ENCODE data around the gene SNAI1. TPM values are rescaled to one million over a fixed set of nuclear protein-coding genes. Genes with fewer than 3 reads are reported as not detected.
"Not testable (repeated sequence)": the region's sequence is repeated elsewhere in the genome, so short reads cannot be mapped to it uniquely, and the experiment has no call there.

SNAI1 gene
- polyA plus RNA-seq, 1 donor (not counting 4 experiments of a cell fraction or from before 2014, with no cell fraction given), result not detected

DNA sequence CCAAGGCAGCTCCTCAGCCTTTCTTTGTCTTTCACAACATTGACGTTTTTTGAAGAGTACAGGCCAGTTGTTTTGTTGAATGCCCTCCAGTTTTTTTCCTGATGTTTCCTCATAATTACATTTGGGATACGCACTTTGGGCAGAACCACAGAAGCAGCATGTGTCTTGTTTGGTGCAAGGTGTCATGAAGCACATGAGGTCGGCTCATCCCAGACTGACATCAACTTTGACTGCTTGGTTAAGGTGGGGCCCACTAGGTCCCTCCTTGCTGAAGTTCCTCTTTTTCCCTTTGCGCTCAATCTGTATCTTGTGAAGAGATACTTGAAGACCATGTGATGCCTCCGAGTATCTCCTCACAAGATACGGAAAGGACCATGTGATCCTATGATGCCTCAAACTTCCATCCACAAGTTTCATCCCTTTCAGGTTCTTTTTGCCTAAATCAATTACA, 10.5 kb downstream of the SNAI1 start:
- Histone ChIP-seq H2AFZ (ENCODE audit: control insufficient read depth, low read length) (no peak overlapping the region), H3K4me2 (ENCODE audit: control insufficient read depth, extremely low read depth, insufficient read depth, low read depth, low read length) (no peak overlapping the region), H3K4me3 (ENCODE audit: control insufficient read depth in 2 of 3, extremely low read depth in 1 of 3, insufficient read depth in 2 of 3, low read depth in 1 of 3, low read length in 3 of 3) (no peak overlapping the region), H3K4me1 (ENCODE audit: control insufficient read depth, extremely low read depth, insufficient read depth, low read length) (no peaks in the 10 kb centered on the region), H3K36me3 (ENCODE audit: control insufficient read depth in 2 of 2, extremely low read depth in 1 of 2, insufficient read depth in 2 of 2, low read length in 2 of 2) (no peaks in the 10 kb centered on the region), H4K20me1 (ENCODE audit: control insufficient read depth, extremely low read depth, insufficient read depth, low read length) (no peaks in the 10 kb centered on the region), H3K27ac (ENCODE audit: control insufficient read depth, insufficient read depth, low read length) (no peak overlapping the region), H3K9me3 (ENCODE audit: control insufficient read depth, low read depth, low read length) (no peaks in the 10 kb centered on the region), H3K79me2 (ENCODE audit: control insufficient read depth, insufficient read depth, low read length) (no peaks in the 10 kb centered on the region), H3K9me1 (ENCODE audit: control insufficient read depth, extremely low read depth, insufficient read depth, low read length) (no peaks in the 10 kb centered on the region), H3K9ac (ENCODE audit: control insufficient read depth, extremely low read depth, insufficient read depth, low read length) (no peak overlapping the region), H3K27me3 (ENCODE audit: control insufficient read depth, extremely low read depth, insufficient read depth, low read length) (no peaks in the 10 kb centered on the region)
- DNase-seq (ENCODE audit: low read depth, low spot score), result no peak
- TF ChIP-seq CTCF (optimal IDR thresholded peaks at IDR 0.05 in 1 of 3, IDR thresholded peaks at IDR 0.05 in 1 of 3, conservative IDR thresholded peaks at IDR 0.05 in 1 of 3; ENCODE audit: extremely low read depth in 1 of 3, insufficient read depth in 2 of 3, low read length in 3 of 3) (no peak), EZH2 (IDR thresholded peaks at IDR 0.05; ENCODE audit: low read length) (no peak)
- FAIRE-seq, result no peak
- dilution Hi-C loops (cut with MboI; ENCODE audit: extremely low pct_ligation_motif_present, low sequenced_read_pairs), result no loop called here

DNA sequence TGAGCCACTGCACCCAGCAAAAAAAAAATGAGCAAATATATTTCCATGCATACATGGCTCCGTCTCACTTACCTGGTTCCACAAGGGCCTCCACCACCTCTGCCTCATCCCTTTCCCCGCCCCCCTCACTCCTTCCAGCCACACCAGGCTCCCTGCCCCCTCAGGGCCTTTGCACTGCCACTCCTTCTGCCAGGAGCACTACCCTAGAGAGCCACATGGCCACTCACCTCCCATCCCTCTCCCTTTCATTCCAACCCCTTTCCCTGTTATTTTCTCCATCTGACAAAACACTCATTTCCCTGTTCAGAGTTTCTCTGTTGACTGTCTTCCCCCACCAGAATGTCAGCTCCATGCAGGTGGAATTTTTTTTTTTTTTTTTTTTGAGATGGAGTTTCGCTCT, 12.8 kb downstream of the SNAI1 start:
- Histone ChIP-seq H3K9me1 (ENCODE audit: control insufficient read depth, extremely low read depth, insufficient read depth, low read length) (no peaks in the 10 kb centered on the region), H3K36me3 (ENCODE audit: control insufficient read depth in 2 of 2, extremely low read depth in 1 of 2, insufficient read depth in 2 of 2, low read length in 2 of 2) (no peaks in the 10 kb centered on the region), H2AFZ (ENCODE audit: control insufficient read depth, low read length) (no peak overlapping the region), H3K79me2 (ENCODE audit: control insufficient read depth, insufficient read depth, low read length) (no peaks in the 10 kb centered on the region), H3K4me3 (ENCODE audit: control insufficient read depth in 2 of 3, extremely low read depth in 1 of 3, insufficient read depth in 2 of 3, low read depth in 1 of 3, low read length in 3 of 3) (no peak overlapping the region), H3K9ac (ENCODE audit: control insufficient read depth, extremely low read depth, insufficient read depth, low read length) (no peak overlapping the region), H3K9me3 (ENCODE audit: control insufficient read depth, low read depth, low read length) (no peaks in the 10 kb centered on the region), H3K27ac (ENCODE audit: control insufficient read depth, insufficient read depth, low read length) (no peak overlapping the region), H4K20me1 (ENCODE audit: control insufficient read depth, extremely low read depth, insufficient read depth, low read length) (no peaks in the 10 kb centered on the region), H3K27me3 (ENCODE audit: control insufficient read depth, extremely low read depth, insufficient read depth, low read length) (no peaks in the 10 kb centered on the region), H3K4me1 (ENCODE audit: control insufficient read depth, extremely low read depth, insufficient read depth, low read length) (no peaks in the 10 kb centered on the region), H3K4me2 (ENCODE audit: control insufficient read depth, extremely low read depth, insufficient read depth, low read depth, low read length) (no peak overlapping the region)
- FAIRE-seq (no peak), DNase-seq (ENCODE audit: low read depth, low spot score) (no peak)
- no peak for TF ChIP-seq CTCF (optimal IDR thresholded peaks at IDR 0.05 in 1 of 3, IDR thresholded peaks at IDR 0.05 in 1 of 3, conservative IDR thresholded peaks at IDR 0.05 in 1 of 3; ENCODE audit: extremely low read depth in 1 of 3, insufficient read depth in 2 of 3, low read length in 3 of 3)
- TF ChIP-seq EZH2 (IDR thresholded peaks at IDR 0.05; ENCODE audit: low read length), result no peak
- dilution Hi-C loops (cut with MboI; ENCODE audit: extremely low pct_ligation_motif_present, low sequenced_read_pairs), result no loop called here

DNA sequence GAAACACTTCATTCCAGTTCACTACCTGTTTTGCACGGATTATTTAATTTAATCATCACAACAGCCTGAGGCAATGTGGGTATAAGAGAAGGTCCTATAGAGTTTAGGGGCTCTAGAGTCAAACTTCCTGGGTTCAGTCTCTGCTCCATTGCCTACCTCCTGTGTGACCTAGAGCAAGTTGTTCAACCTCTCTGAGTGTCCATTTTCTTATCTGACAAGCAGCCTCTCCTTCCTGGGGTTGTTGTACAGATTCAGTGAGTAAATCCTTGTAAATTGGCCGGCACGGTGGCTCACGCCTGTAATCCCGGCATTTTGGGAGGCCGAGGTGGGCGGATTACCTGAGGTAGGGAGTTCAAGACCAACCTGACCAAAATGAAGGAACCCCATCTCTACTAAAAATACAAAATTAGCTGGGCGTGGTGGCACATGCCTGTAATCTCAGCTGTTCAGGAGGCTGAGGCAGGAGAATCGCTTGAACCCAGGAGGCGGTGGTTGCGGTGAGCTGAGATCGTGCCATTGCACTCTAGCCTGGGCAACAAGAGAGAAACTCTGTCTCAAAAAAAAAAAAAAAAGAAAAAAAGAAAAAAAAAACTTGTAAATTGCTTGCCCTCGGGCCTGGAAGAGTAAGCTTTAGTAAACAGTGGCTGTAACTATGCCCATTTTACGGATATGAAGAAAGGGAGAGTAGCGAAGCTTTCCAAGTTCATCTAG, 15.9 kb downstream of the SNAI1 start:
- H3K9ac ChIP-seq (ENCODE audit: control insufficient read depth, extremely low read depth, insufficient read depth, low read length); FAIRE-seq; H3K4me2 ChIP-seq (ENCODE audit: control insufficient read depth, extremely low read depth, insufficient read depth, low read depth, low read length); H3K9me3 ChIP-seq (ENCODE audit: control insufficient read depth, low read depth, low read length); H4K20me1 ChIP-seq (ENCODE audit: control insufficient read depth, extremely low read depth, insufficient read depth, low read length); H3K36me3 ChIP-seq (ENCODE audit: control insufficient read depth in 2 of 2, extremely low read depth in 1 of 2, insufficient read depth in 2 of 2, low read length in 2 of 2); H3K27me3 ChIP-seq (ENCODE audit: control insufficient read depth, extremely low read depth, insufficient read depth, low read length); H3K79me2 ChIP-seq (ENCODE audit: control insufficient read depth, insufficient read depth, low read length); H2AFZ ChIP-seq (ENCODE audit: control insufficient read depth, low read length); H3K4me1 ChIP-seq (ENCODE audit: control insufficient read depth, extremely low read depth, insufficient read depth, low read length); H3K9me1 ChIP-seq (ENCODE audit: control insufficient read depth, extremely low read depth, insufficient read depth, low read length); DNase-seq (ENCODE audit: low read depth, low spot score); dilution Hi-C loops (cut with MboI; ENCODE audit: extremely low pct_ligation_motif_present, low sequenced_read_pairs); H3K4me3 ChIP-seq (ENCODE audit: control insufficient read depth in 2 of 3, extremely low read depth in 1 of 3, insufficient read depth in 2 of 3, low read depth in 1 of 3, low read length in 3 of 3); H3K27ac ChIP-seq (ENCODE audit: control insufficient read depth, insufficient read depth, low read length): not testable (repeated sequence)

Measured in keratinocyte (primary cell).